Breast epithelium (tissue), 4 donors: ENCODE results near the gene ATRNL1. TPM values are rescaled to one million over a fixed set of nuclear protein-coding genes. Genes with fewer than 3 reads are reported as not detected.

Experiments
- DNase-seq, 2 donors: peaks; one replicate each; pipeline ENCODE4 v3.0.0-alpha.2; 2019; ENCODE audit warnings: low spot score in 2 of 2
- H3K27ac ChIP-seq, 2 donors: fragments of 200-600 bp; sonication (generic) in 1 of 2; one replicate each; pipeline ENCODE4 v1.5.1; 2016 to 2019; ENCODE audit warnings: mild to moderate bottlenecking in 1 of 2
- H3K27me3 ChIP-seq, 2 donors: fragments of 200-600 bp; sonication (generic) in 1 of 2; one replicate each; pipeline versions ENCODE4 v1.5.1 to v1.6.0; 2017 to 2019; ENCODE audit warnings: control low read depth in 1 of 2, mild to moderate bottlenecking in 1 of 2
- H3K36me3 ChIP-seq: fragments of 200-600 bp; one replicate; pipeline ENCODE4 v1.5.1; 2019
- H3K4me1 ChIP-seq, 2 donors: fragments of 200-600 bp; sonication (generic); one replicate each; pipeline ENCODE4 v1.5.1; 2016 to 2019; ENCODE audit warnings: control low read depth in 1 of 2
- H3K4me3 ChIP-seq, 3 donors: fragments of 200-600 bp; sonication (generic); 1 replicate in 2 of 3; 2 replicates in 1 of 3; pipeline ENCODE4 v1.5.1; 2016 to 2019; ENCODE audit warnings: mild to moderate bottlenecking in 3 of 3, moderate library complexity in 2 of 3
- H3K9me3 ChIP-seq, 2 donors: fragments of 200-600 bp; sonication (generic) in 1 of 2; one replicate each; pipeline ENCODE4 v1.5.1; 2016 to 2019; ENCODE audit warnings: control low read depth in 1 of 2
- CTCF ChIP-seq, 3 donors: fragments of 450-650 bp; IDR thresholded peaks; one replicate each; pipeline ENCODE4 v1.5.1; 2016 to 2017; ENCODE audit warnings: antibody characterized with exemption in 3 of 3, mild to moderate bottlenecking in 3 of 3, moderate library complexity in 3 of 3
- POLR2A ChIP-seq: fragments of 450-650 bp; IDR thresholded peaks from one replicate; pipeline ENCODE4 v1.6.1; 2016; ENCODE audit warnings: antibody characterized with exemption, mild to moderate bottlenecking, moderate library complexity
- POLR2AphosphoS5 ChIP-seq, 3 donors: sonication (generic); formaldehyde crosslinking; IDR thresholded peaks; one replicate each; pipeline ENCODE4 v1.6.1; 2017; ENCODE audit warnings: antibody characterized with exemption in 3 of 3
- intact Hi-C: fragments of 100-400 bp; cut with DNase I; formaldehyde crosslinking; loops from one replicate; pipeline ENCODE4 v1.15.1; 2023; ENCODE audit warnings: low total_unique reads
- total RNA-seq, 3 donors: library from RNA; depleted of rRNA; stranded (reverse); fragments of >200 nt; gene quantifications; one replicate each; pipeline ENCODE4 v1.1.0, GENCODE V29; 2016

Gene ATRNL1
- total RNA-seq, 3 donors from 2014 or later, result 0.16 to 11.4 (median 2.9) TPM

- Histone ChIP-seq H3K4me3 (no peak overlapping the region), H3K36me3 (no peaks in the 10 kb centered on the region), H3K4me1 (no peaks in the 10 kb centered on the region), H3K27ac (no peak overlapping the region), H3K9me3 (no peaks in the 10 kb centered on the region), H3K27me3 (no peaks in the 10 kb centered on the region)
- DNase-seq, result no peak
- TF ChIP-seq CTCF (IDR thresholded peaks at IDR 0.05) (no peak), POLR2A (no peak), POLR2AphosphoS5 (IDR thresholded peaks at IDR 0.05) (no peak)
- intact Hi-C loops, result no loop called here
These were observed 479.7 kb downstream of the ATRNL1 start for GRCh38 chr10:115572740-115573455.

GRCh38 chr10:115580239-115580638 is 487.1 kb downstream of the ATRNL1 start:
- TF ChIP-seq CTCF (IDR thresholded peaks at IDR 0.05) (no peak), POLR2AphosphoS5 (IDR thresholded peaks at IDR 0.05) (no peak), POLR2A (no peak)
- intact Hi-C loops, result no loop called here
- DNase-seq, result no peak

GRCh38 chr10:115593060-115593459 is 499.9 kb downstream of the ATRNL1 start:
- H3K36me3 ChIP-seq, result peaks cover 9% of the 10 kb centered on the region
- no peak overlapping the region for H3K27ac ChIP-seq
- intact Hi-C loops, result loop anchor here (10.0 kb wide), 1 partner anchor 232 kb away; no protein-coding TSS in a partner anchor
- DNase-seq, result no peak
- H3K27me3 ChIP-seq, result no peaks in the 10 kb centered on the region
- no peaks in the 10 kb centered on the region for H3K4me1 ChIP-seq
- TF ChIP-seq POLR2A (no peak), CTCF (IDR thresholded peaks at IDR 0.05) (no peak), POLR2AphosphoS5 (IDR thresholded peaks at IDR 0.05) (no peak)
- H3K4me3 ChIP-seq, result no peak overlapping the region
- peaks cover 0 to 24% of the 10 kb centered on the region in 2 donors for H3K9me3 ChIP-seq

More at GRCh38 chr10:115580239-115580638, 487.1 kb downstream of the ATRNL1 start:
- no peaks in the 10 kb centered on the region for H3K4me1 ChIP-seq
- no peak overlapping the region for H3K4me3 ChIP-seq
- H3K27me3 ChIP-seq, result no peaks in the 10 kb centered on the region
- H3K36me3 ChIP-seq, result no peaks in the 10 kb centered on the region
- peaks cover 0 to 10% of the 10 kb centered on the region in 2 donors for H3K9me3 ChIP-seq
- no peak overlapping the region for H3K27ac ChIP-seq

GRCh38 chr10:115604627-115605026 is 511.5 kb downstream of the ATRNL1 start:
- no peaks in the 10 kb centered on the region for H3K27me3 ChIP-seq
- H3K27ac ChIP-seq, result no peak overlapping the region
- no peaks in the 10 kb centered on the region for H3K4me1 ChIP-seq
- no peak for DNase-seq
- H3K4me3 ChIP-seq, result no peak overlapping the region
- H3K9me3 ChIP-seq, result no peaks in the 10 kb centered on the region
- intact Hi-C loops, result no loop called here
- TF ChIP-seq POLR2AphosphoS5 (IDR thresholded peaks at IDR 0.05) (no peak), POLR2A (no peak), CTCF (IDR thresholded peaks at IDR 0.05) (no peak)
- no peaks in the 10 kb centered on the region for H3K36me3 ChIP-seq

GRCh38 chr10:115606086-115606485 is 512.9 kb downstream of the ATRNL1 start:
- Histone ChIP-seq H3K9me3 (no peaks in the 10 kb centered on the region), H3K4me3 (no peak overlapping the region), H3K36me3 (no peaks in the 10 kb centered on the region), H3K4me1 (no peaks in the 10 kb centered on the region), H3K27me3 (no peaks in the 10 kb centered on the region), H3K27ac (no peak overlapping the region)
- DNase-seq, result no peak
- intact Hi-C loops, result no loop called here
- TF ChIP-seq POLR2A (no peak), POLR2AphosphoS5 (IDR thresholded peaks at IDR 0.05) (no peak), CTCF (IDR thresholded peaks at IDR 0.05) (no peak)
